MCF 10A (cell line): ENCODE measurements around the gene ADAMTS2. TPM values are rescaled to one million over a fixed set of nuclear protein-coding genes. Genes with fewer than 3 reads are reported as not detected.

ENCODE experiments used
- BruUV-seq: library from RNA; stranded (reverse); fragments of 400-500 nt; replicated peaks from 2 replicates; lab custom pipeline; 2021; lab: Mats Ljungman, UMichigan
- CTCF ChIA-PET: fragments of 300-600 bp; sonication (Branson Sonifier 250); formaldehyde crosslinking; extraction: SDS; loops from one replicate; lab custom pipeline; 2021; ENCODE audit warnings: antibody characterized with exemption, inconsistent platforms; lab: Yijun Ruan, JAX
- POLR2A ChIA-PET: fragments of 300-600, 350-650 bp; sonication (Branson Sonifier 250); formaldehyde crosslinking; extraction: SDS; loops from one replicate; lab custom pipeline; 2020; ENCODE audit warnings: antibody characterized with exemption, inconsistent platforms; lab: Yijun Ruan, JAX
- DNase-seq: peaks from one replicate; pipeline ENCODE4 v3.0.0-alpha.2; 2018; ENCODE audit not compliant: unreplicated experiment
- H3K27ac Mint-ChIP-seq: one replicate; pipeline ENCODE4 v1.8.0; 2022; ENCODE audit warnings: mild to moderate bottlenecking, low read depth, mixed read lengths; ENCODE audit not compliant: unreplicated experiment
- H3K27me3 Mint-ChIP-seq: one replicate; pipeline ENCODE4 v1.8.0; 2022; ENCODE audit warnings: mixed read lengths; ENCODE audit not compliant: insufficient read depth, unreplicated experiment
- H3K36me3 Mint-ChIP-seq: one replicate; pipeline ENCODE4 v1.8.0; 2022; ENCODE audit warnings: mild to moderate bottlenecking, moderate library complexity, mixed read lengths; ENCODE audit not compliant: insufficient read depth, unreplicated experiment
- H3K4me1 Mint-ChIP-seq: one replicate; pipeline ENCODE4 v1.8.0; 2022; ENCODE audit warnings: mixed read lengths; ENCODE audit not compliant: insufficient read depth, unreplicated experiment
- H3K4me3 Mint-ChIP-seq: one replicate; pipeline ENCODE4 v1.8.0; 2022; ENCODE audit warnings: mild to moderate bottlenecking, moderate library complexity, mixed read lengths; ENCODE audit not compliant: unreplicated experiment
- H3K9me3 Mint-ChIP-seq: one replicate; pipeline ENCODE4 v1.8.0; 2022; ENCODE audit warnings: mixed read lengths; ENCODE audit not compliant: unreplicated experiment
- intact Hi-C: fragments of 100-400 bp; cut with micrococcal nuclease; formaldehyde crosslinking; loops from 2 replicates; pipeline ENCODE4 v1.14.1; 2022
- total RNA-seq: library from RNA; stranded (reverse); gene quantifications from 2 replicates; pipeline ENCODE4 v1.2.3, GENCODE V29; 2022
- TF ChIP-seq, protein P1 (sequence below): fragments of 200-600 bp; IDR thresholded peaks from one replicate; pipeline ENCODE4 v1.8.0; 2022; ENCODE audit warnings: antibody characterized with exemption, mild to moderate bottlenecking; ENCODE audit not compliant: unreplicated experiment

ADAMTS2 gene
- total RNA-seq, 1 experiment from 2014 or later, result not detected

DNA sequence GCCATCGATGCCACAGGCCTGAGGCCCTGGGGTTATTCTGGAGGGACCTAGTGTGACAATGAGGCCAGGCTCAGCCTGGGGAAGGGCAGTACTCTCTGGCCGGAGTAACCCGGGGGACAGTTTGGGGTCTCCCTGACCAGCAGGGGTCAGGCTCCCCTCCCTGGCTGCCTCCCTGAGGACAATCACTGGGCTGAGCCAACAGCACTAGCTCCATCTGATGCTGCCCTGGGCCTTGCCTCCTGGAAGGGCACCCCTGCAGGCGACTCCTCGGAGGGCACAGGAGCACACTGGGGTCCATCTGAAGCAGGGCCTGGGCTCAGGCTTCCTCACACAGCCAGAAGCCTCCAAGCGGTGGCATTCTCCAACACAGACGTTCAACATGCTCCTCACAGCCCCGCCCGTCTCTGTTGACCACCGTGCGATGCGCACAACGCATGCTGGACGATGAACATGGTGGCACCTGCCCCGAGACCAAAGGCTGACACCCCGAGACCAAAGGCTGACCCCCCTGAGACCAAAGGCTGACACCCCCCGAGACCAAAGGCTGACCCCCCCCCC lies 68.3 kb downstream of the ADAMTS2 start:
- TF ChIP-seq, protein P1, sequence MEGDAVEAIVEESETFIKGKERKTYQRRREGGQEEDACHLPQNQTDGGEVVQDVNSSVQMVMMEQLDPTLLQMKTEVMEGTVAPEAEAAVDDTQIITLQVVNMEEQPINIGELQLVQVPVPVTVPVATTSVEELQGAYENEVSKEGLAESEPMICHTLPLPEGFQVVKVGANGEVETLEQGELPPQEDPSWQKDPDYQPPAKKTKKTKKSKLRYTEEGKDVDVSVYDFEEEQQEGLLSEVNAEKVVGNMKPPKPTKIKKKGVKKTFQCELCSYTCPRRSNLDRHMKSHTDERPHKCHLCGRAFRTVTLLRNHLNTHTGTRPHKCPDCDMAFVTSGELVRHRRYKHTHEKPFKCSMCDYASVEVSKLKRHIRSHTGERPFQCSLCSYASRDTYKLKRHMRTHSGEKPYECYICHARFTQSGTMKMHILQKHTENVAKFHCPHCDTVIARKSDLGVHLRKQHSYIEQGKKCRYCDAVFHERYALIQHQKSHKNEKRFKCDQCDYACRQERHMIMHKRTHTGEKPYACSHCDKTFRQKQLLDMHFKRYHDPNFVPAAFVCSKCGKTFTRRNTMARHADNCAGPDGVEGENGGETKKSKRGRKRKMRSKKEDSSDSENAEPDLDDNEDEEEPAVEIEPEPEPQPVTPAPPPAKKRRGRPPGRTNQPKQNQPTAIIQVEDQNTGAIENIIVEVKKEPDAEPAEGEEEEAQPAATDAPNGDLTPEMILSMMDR, result no peak
- Mint-ChIP-seq H3K4me1 (peaks cover 7% of the 10 kb centered on the region), H3K4me3 (no peak overlapping the region), H3K27ac (no peak overlapping the region), H3K9me3 (no peaks in the 10 kb centered on the region), H3K27me3 (no peaks in the 10 kb centered on the region), H3K36me3 (no peaks in the 10 kb centered on the region)
- DNase-seq, result no peak
- POLR2A ChIA-PET, result interaction anchor here (0.6 kb wide), 1 partner anchor 938 kb away, joined by 3 read pairs; no protein-coding TSS in a partner anchor
- BruUV-seq, result no TSS peak
- CTCF ChIA-PET, result no interaction called here
- intact Hi-C loops, result loop anchor here (10.0 kb wide), 1 partner anchor 128 kb away; no protein-coding TSS in a partner anchor

DNA sequence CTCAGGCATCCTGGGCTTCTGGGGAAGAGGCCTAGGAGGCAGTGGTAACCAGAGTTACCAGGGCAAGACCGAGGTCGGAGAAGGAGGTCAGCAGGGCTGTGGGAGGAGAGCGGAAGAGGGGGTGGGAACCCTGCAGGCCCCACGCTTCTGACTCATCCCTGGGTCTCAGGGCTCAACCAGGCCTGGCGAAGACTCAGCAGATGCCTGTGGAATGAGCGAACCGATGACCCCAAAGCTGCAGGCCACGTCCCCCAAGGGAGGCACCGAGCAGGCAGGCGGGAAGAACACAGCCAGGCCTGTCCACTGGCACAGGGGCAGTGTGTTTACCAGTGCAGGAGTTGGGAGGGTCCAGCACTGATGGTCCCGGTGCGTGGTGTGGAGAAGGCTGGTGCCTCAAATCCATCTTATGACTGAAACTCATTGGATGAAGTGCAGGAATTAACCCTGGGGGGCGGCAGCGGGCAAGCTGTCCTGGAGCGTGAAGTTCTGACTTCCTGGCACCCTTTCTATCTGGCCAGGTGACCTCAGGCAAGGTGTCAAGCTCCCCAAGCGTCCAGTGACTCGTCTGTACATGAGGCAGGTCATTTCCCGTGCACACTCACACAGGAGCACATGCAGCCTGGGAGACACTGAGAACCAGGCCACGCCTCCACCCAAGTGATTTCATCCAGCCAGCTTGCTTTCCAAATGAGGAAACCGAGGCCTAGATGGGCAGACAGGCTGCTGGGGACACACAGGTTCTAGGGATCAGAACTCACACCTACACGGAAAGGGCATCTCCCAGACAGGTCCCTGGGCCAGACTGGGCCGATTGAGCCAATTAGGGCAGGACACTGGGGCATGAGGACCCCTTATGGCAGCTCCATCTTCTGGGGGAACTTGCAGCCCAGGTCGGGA lies 69.1 kb downstream of the ADAMTS2 start:
- Mint-ChIP-seq H3K27ac (peak overlapping the region; percentile 47), H3K9me3 (no peaks in the 10 kb centered on the region), H3K4me3 (no peak overlapping the region), H3K36me3 (no peaks in the 10 kb centered on the region), H3K4me1 (peaks cover 7% of the 10 kb centered on the region), H3K27me3 (no peaks in the 10 kb centered on the region)
- intact Hi-C loops, result loop anchor here (10.0 kb wide), 1 partner anchor 129 kb away; no protein-coding TSS in a partner anchor
- DNase-seq, result peak; percentile 72
- CTCF ChIA-PET, result interaction anchor here (0.7 kb wide), 1 partner anchor 436 kb away, joined by 3 read pairs; no protein-coding TSS in a partner anchor
- no TSS peak for BruUV-seq
- POLR2A ChIA-PET, result interaction anchor here (0.6 kb wide), 1 partner anchor 937 kb away, joined by 3 read pairs; no protein-coding TSS in a partner anchor
- TF ChIP-seq, protein P1, result no peak

DNA sequence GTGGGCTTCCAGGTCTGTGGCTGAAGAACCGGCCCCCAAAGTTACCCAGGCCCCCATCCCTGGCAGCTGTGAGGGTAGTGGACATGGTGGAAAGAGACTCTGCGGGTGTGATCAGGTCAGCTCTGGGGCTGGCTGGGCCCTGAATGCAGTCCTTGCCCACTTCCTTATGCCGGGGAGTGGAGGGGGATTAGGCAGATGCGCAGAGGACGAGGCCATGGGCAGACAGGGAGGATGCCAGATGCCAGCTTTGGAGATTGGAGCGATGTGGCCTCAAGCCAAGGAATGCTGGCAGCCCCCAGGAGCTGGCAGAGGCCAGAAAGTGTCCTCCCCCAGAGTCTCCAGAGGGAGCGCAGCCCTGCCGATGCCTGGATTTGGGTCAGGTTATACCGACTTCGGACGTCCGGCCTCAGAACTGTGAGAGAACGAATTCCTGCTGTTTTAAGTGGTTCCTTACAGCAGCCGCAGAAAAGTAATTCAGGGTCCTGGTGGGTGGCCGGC lies 69.8 kb downstream of the ADAMTS2 start:
- H3K4me3 Mint-ChIP-seq, result no peak overlapping the region
- peaks cover 7% of the 10 kb centered on the region for H3K4me1 Mint-ChIP-seq

More for the DNA sequence above, 69.8 kb downstream of the ADAMTS2 start:
- no TSS peak for BruUV-seq
- peak overlapping the region; percentile 47 for H3K27ac Mint-ChIP-seq
- H3K27me3 Mint-ChIP-seq, result no peaks in the 10 kb centered on the region
- ChIA-PET CTCF (no interaction called here), POLR2A (no interaction called here)
- H3K9me3 Mint-ChIP-seq, result no peaks in the 10 kb centered on the region
- TF ChIP-seq, protein P1, result no peak
- no peak for DNase-seq
- intact Hi-C loops, result loop anchor here (10.0 kb wide), 1 partner anchor 129 kb away; no protein-coding TSS in a partner anchor
- H3K36me3 Mint-ChIP-seq, result no peaks in the 10 kb centered on the region
